Neural cell (in vitro differentiated cells): ENCODE data around the gene VMAC. TPM values are rescaled to one million over a fixed set of nuclear protein-coding genes. Genes with fewer than 3 reads are reported as not detected.

Experiments
- H2AFZ ChIP-seq: fragments of 200-600, 300-800 bp; sonication (generic), shearing (Covaris generic); 2 replicates; pipeline ENCODE4 v1.6.0; 2014; ENCODE audit warnings: low read depth, mild to moderate bottlenecking, antibody characterized with exemption, low read length, moderate library complexity
- H3F3A ChIP-seq: fragments of 200-600 bp; shearing (Covaris generic); 2 replicates; pipeline ENCODE4 v1.6.1; 2016; ENCODE audit warnings: mild to moderate bottlenecking, moderate library complexity, mixed read lengths, antibody characterized with exemption, low read length; ENCODE audit not compliant: insufficient read depth, poor library complexity, severe bottlenecking
- H3K27ac ChIP-seq: fragments of 200-600, 300-800 bp; sonication (generic), shearing (Covaris generic); 2 replicates; pipeline ENCODE4 v1.5.1; 2014; ENCODE audit warnings: mild to moderate bottlenecking, low read length, moderate library complexity
- H3K27me3 ChIP-seq: fragments of 300-800, 200-600 bp; sonication (generic), shearing (Covaris generic); 2 replicates; pipeline ENCODE4 v1.6.0; 2014; ENCODE audit warnings: mild to moderate bottlenecking, low read depth, low read length, moderate library complexity; ENCODE audit not compliant: insufficient read depth
- H3K36me3 ChIP-seq: fragments of 300-800, 200-600 bp; sonication (generic), shearing (Covaris generic); 2 replicates; pipeline ENCODE4 v1.5.1; 2014; ENCODE audit warnings: mild to moderate bottlenecking, antibody characterized with exemption, low read length, moderate library complexity; ENCODE audit not compliant: insufficient read depth
- H3K4me2 ChIP-seq: fragments of 300-800, 200-600 bp; sonication (generic), shearing (Covaris generic); 2 replicates; pipeline ENCODE4 v1.6.0; 2014; ENCODE audit warnings: mild to moderate bottlenecking, low read length
- H3K4me3 ChIP-seq: fragments of 300-800, 200-600 bp; sonication (generic), shearing (Covaris generic); 2 replicates; pipeline ENCODE4 v1.5.1; 2014; ENCODE audit warnings: mild to moderate bottlenecking, low read length, moderate library complexity
- H3K79me2 ChIP-seq: fragments of 200-600 bp; shearing (Covaris generic); replicated peaks from 2 replicates; pipeline ENCODE4 v1.6.0; 2014; ENCODE audit warnings: mild to moderate bottlenecking, low read length, moderate library complexity; ENCODE audit not compliant: insufficient read depth
- H3K9ac ChIP-seq: fragments of 300-800, 200-600 bp; sonication (generic), shearing (Covaris generic); 2 replicates; pipeline ENCODE4 v1.6.1; 2016; ENCODE audit warnings: mild to moderate bottlenecking, low read length, mixed read lengths
- H3K9me2 ChIP-seq: fragments of 200-600 bp; shearing (Covaris generic); 2 replicates; pipeline ENCODE4 v1.6.1; 2016; ENCODE audit warnings: mild to moderate bottlenecking, low read length, mixed read lengths; ENCODE audit not compliant: insufficient read depth
- H3K9me3 ChIP-seq: fragments of 200-600, 300-800 bp; sonication (generic), shearing (Covaris generic); 2 replicates; pipeline ENCODE4 v1.6.1; 2016; ENCODE audit warnings: mild to moderate bottlenecking, mixed run types, low read length, moderate library complexity, mixed read lengths
- H4K20me1 ChIP-seq: fragments of 200-600 bp; shearing (Covaris generic); 2 replicates; pipeline ENCODE4 v1.6.1; 2016; ENCODE audit warnings: mild to moderate bottlenecking, mixed run types; ENCODE audit not compliant: insufficient read depth
- EP300 ChIP-seq: fragments of 450-650 bp; conservative IDR thresholded peaks from 2 replicates; pipeline ENCODE4 v1.6.1; 2014; ENCODE audit warnings: antibody characterized with exemption, mild to moderate bottlenecking, moderate library complexity; ENCODE audit not compliant: poor library complexity, severe bottlenecking
- EZH2 ChIP-seq: fragments of 200-600, 300-800 bp; shearing (Covaris generic), sonication (generic); IDR thresholded peaks from 2 replicates; pipeline ENCODE4 v1.6.1; 2014; ENCODE audit warnings: antibody characterized with exemption, low read length, borderline replicate concordance, mild to moderate bottlenecking; ENCODE audit not compliant: insufficient read depth, poor library complexity, severe bottlenecking
- MXI1 ChIP-seq: fragments of 450-650 bp; conservative IDR thresholded peaks from 2 replicates; pipeline ENCODE4 v1.6.1; 2014; ENCODE audit warnings: antibody characterized with exemption, mild to moderate bottlenecking; ENCODE audit not compliant: poor library complexity, severe bottlenecking
- POLR2AphosphoS5 ChIP-seq: IDR thresholded peaks from 2 replicates; pipeline ENCODE4 v1.6.1; 2012
- RAD21 ChIP-seq: fragments of 450-650 bp; conservative IDR thresholded peaks from 2 replicates; pipeline ENCODE4 v1.6.1; 2014; ENCODE audit warnings: antibody characterized with exemption, mild to moderate bottlenecking, moderate library complexity
- SMC3 ChIP-seq: fragments of 450-650 bp; conservative IDR thresholded peaks from 2 replicates; pipeline ENCODE4 v1.6.1; 2014; ENCODE audit warnings: antibody characterized with exemption, mild to moderate bottlenecking, moderate library complexity; ENCODE audit not compliant: poor library complexity
- TAF1 ChIP-seq: IDR thresholded peaks from 2 replicates; pipeline ENCODE4 v1.6.1; 2012; ENCODE audit warnings: low read depth
- polyA plus RNA-seq: library from polyadenylated mRNA; depleted of rRNA; stranded (reverse); fragments of >200 nt; gene quantifications from 2 replicates; pipeline ENCODE4 v1.2.3, GENCODE V29; 2014
- TF ChIP-seq, protein P1 (sequence below): IDR thresholded peaks from 2 replicates; pipeline ENCODE4 v1.6.1; 2012; ENCODE audit warnings: borderline replicate concordance
- TF ChIP-seq, protein P2 (sequence below): fragments of 450-650 bp; IDR thresholded peaks from 2 replicates; pipeline ENCODE4 v1.5.1; 2014; ENCODE audit warnings: antibody characterized with exemption, mild to moderate bottlenecking, moderate library complexity; ENCODE audit not compliant: poor library complexity, severe bottlenecking

The VMAC gene
- polyA plus RNA-seq, 1 donor from 2014 or later, result 6.0 TPM

DNA sequence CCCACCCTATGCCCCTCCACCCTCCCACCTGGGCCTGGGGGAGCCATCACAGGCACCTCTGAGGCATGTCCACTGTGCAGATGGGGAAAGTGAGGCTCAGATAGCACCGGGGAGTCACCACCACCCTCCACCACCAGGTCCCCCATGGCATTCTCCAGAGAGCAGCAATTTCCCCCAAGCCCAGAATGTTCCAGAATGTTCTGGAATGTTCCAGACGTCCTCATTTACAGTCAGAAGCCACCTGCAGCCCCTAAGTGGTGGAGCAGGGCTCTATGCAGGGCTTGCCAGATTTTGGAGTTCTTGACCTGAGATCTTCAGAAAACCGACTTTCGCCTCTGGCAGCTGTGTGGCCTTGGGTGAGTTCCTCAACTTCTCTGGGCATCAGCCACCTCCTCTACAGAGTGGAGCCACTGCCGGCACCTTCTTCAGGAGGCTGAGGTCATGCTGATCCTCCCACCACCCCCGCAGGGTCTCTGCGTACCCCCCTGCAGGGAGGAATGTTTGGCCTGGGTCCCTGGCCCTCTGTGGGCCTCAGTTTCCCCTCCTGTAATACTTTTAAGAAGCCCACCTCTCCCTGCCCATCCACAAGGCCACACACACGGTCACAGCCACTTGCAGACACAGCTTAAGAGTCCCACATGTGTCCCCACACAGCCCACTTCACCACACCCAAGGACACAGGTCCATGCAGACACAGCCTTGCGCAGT lies 40.5 kb upstream of the VMAC start:
- no peaks in the 10 kb centered on the region for H3K9me2 ChIP-seq
- H3K4me3 ChIP-seq, result no peak overlapping the region
- H3K27ac ChIP-seq, result no peak overlapping the region

DNA sequence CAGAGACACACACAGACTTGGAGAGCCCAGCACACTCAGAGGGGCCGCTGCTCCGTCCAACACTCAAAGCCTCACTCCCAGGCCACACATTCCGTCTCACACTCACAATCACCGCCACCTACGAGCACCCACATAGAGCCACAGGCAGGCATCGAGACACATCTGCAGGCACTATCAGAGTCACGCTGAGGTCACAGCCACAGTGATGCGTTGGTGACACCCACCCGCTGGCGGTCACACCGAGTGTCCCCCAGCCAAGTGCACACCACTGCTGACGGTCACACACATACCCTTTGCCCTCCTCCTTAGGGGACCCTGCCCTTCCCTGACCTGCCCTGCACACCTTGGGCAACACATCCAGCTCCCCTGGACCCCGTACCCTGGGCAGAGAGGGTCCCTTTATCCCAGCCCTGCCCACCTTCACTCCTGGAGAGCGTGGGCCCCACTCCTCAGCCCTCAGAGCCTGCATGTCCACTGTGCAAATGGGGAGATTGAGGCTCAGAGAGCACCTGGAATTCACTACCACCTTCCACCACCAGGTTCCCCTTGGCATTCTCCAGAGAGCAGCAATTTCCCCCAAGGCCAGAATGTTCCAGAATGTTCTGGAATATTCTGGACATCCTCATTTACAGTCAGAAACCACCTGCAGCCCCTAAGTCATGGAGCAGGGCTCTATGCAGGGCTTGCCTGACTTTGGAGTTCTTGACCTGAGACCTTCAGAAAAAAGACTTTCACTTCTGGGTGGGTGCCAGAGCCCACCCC lies 39.8 kb upstream of the VMAC start:
- Histone ChIP-seq H3K79me2 (no peaks in the 10 kb centered on the region), H3K36me3 (no peaks in the 10 kb centered on the region), H3K27me3 (no peaks in the 10 kb centered on the region), H3F3A (no peaks in the 10 kb centered on the region), H4K20me1 (no peaks in the 10 kb centered on the region), H2AFZ (no peak overlapping the region), H3K9me2 (no peaks in the 10 kb centered on the region), H3K4me2 (no peak overlapping the region), H3K9me3 (no peaks in the 10 kb centered on the region), H3K4me3 (no peak overlapping the region), H3K9ac (no peak overlapping the region), H3K27ac (no peak overlapping the region)
- TF ChIP-seq MXI1 (no peak), EZH2 (no peak), EP300 (no peak), TAF1 (no peak), POLR2AphosphoS5 (no peak), RAD21 (no peak)
- TF ChIP-seq, protein P1, sequence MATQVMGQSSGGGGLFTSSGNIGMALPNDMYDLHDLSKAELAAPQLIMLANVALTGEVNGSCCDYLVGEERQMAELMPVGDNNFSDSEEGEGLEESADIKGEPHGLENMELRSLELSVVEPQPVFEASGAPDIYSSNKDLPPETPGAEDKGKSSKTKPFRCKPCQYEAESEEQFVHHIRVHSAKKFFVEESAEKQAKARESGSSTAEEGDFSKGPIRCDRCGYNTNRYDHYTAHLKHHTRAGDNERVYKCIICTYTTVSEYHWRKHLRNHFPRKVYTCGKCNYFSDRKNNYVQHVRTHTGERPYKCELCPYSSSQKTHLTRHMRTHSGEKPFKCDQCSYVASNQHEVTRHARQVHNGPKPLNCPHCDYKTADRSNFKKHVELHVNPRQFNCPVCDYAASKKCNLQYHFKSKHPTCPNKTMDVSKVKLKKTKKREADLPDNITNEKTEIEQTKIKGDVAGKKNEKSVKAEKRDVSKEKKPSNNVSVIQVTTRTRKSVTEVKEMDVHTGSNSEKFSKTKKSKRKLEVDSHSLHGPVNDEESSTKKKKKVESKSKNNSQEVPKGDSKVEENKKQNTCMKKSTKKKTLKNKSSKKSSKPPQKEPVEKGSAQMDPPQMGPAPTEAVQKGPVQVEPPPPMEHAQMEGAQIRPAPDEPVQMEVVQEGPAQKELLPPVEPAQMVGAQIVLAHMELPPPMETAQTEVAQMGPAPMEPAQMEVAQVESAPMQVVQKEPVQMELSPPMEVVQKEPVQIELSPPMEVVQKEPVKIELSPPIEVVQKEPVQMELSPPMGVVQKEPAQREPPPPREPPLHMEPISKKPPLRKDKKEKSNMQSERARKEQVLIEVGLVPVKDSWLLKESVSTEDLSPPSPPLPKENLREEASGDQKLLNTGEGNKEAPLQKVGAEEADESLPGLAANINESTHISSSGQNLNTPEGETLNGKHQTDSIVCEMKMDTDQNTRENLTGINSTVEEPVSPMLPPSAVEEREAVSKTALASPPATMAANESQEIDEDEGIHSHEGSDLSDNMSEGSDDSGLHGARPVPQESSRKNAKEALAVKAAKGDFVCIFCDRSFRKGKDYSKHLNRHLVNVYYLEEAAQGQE, result no peak
- TF ChIP-seq, protein P2, sequence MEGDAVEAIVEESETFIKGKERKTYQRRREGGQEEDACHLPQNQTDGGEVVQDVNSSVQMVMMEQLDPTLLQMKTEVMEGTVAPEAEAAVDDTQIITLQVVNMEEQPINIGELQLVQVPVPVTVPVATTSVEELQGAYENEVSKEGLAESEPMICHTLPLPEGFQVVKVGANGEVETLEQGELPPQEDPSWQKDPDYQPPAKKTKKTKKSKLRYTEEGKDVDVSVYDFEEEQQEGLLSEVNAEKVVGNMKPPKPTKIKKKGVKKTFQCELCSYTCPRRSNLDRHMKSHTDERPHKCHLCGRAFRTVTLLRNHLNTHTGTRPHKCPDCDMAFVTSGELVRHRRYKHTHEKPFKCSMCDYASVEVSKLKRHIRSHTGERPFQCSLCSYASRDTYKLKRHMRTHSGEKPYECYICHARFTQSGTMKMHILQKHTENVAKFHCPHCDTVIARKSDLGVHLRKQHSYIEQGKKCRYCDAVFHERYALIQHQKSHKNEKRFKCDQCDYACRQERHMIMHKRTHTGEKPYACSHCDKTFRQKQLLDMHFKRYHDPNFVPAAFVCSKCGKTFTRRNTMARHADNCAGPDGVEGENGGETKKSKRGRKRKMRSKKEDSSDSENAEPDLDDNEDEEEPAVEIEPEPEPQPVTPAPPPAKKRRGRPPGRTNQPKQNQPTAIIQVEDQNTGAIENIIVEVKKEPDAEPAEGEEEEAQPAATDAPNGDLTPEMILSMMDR, result no peak

More for the DNA sequence above, 40.5 kb upstream of the VMAC start:
- H3F3A ChIP-seq, result no peaks in the 10 kb centered on the region
- H3K4me2 ChIP-seq, result no peak overlapping the region
- H3K27me3 ChIP-seq, result no peaks in the 10 kb centered on the region
- H3K9ac ChIP-seq, result no peak overlapping the region
- H3K9me3 ChIP-seq, result no peaks in the 10 kb centered on the region
- TF ChIP-seq RAD21 (no peak), EZH2 (no peak), POLR2AphosphoS5 (no peak), MXI1 (no peak), SMC3 (no peak), EP300 (no peak), TAF1 (no peak)
- TF ChIP-seq, protein P1, result no peak
- TF ChIP-seq, protein P2, result no peak
- no peaks in the 10 kb centered on the region for H3K79me2 ChIP-seq
- H2AFZ ChIP-seq, result no peak overlapping the region
- H3K36me3 ChIP-seq, result no peaks in the 10 kb centered on the region
- H4K20me1 ChIP-seq, result no peaks in the 10 kb centered on the region
